Prostate gland (tissue), 2 donors: ENCODE measurements around the gene MAP1LC3C.

ENCODE experiments used
- CTCF ChIP-seq, 4 experiments: fragments of 200-600 bp in 2 of 4; fragments of 450-650 bp in 2 of 4; sonication (generic) in 2 of 4; IDR thresholded peaks; 1 replicate in 3 of 4; 2 replicates in 1 of 4; pipeline ENCODE4 v1.5.1; 2016 to 2019; ENCODE audit warnings: antibody characterized with exemption in 4 of 4, mild to moderate bottlenecking in 2 of 4, moderate library complexity in 2 of 4
- POLR2A ChIP-seq: fragments of 450-650 bp; IDR thresholded peaks from one replicate; pipeline ENCODE4 v1.6.1; 2016; ENCODE audit warnings: antibody characterized with exemption, mild to moderate bottlenecking
- POLR2AphosphoS5 ChIP-seq: sonication (generic); formaldehyde crosslinking; IDR thresholded peaks from one replicate; pipeline ENCODE4 v1.6.1; 2017; ENCODE audit warnings: antibody characterized with exemption

GRCh38 chr1:242016479-242016878, 17.6 kb upstream of the MAP1LC3C start:
- no peak for TF ChIP-seq CTCF (IDR thresholded peaks at IDR 0.05)
- no peak for TF ChIP-seq POLR2AphosphoS5
- no peak for TF ChIP-seq POLR2A
